CD4-positive, alpha-beta T cell (primary cell): ENCODE results near the gene AP1G1. TPM values are rescaled to one million over a fixed set of nuclear protein-coding genes. Genes with fewer than 3 reads are reported as not detected.
"Not testable (repeated sequence)": the region's sequence is repeated elsewhere in the genome, so short reads cannot be mapped to it uniquely, and the experiment has no call there.

Experiments used
- ATAC-seq: fragments of 200-7000 bp; cut with Tn5 transposase; one replicate; pipeline ENCODE4 v1.10.0; 2022; ENCODE audit warnings: mild to moderate bottlenecking; ENCODE audit not compliant: poor library complexity
- CTCF ChIA-PET: fragments of 350-600 bp; sonication (Branson Sonifier 250); formaldehyde crosslinking; loops from one replicate; lab custom pipeline; 2021; ENCODE audit warnings: antibody characterized with exemption, inconsistent platforms; lab: Charles Lee
- POLR2A ChIA-PET: fragments of 350-600 bp; sonication (Branson Sonifier 250); formaldehyde crosslinking; loops from one replicate; lab custom pipeline; 2021; ENCODE audit warnings: antibody characterized with exemption, inconsistent platforms; lab: Charles Lee
- DNase-seq, 14 experiments: peaks; one replicate each; pipeline ENCODE4 v3.0.0-alpha.2; 2013 to 2020; ENCODE audit warnings: mixed read lengths in 2 of 14
- H3K27ac ChIP-seq, 2 donors: one replicate each; pipeline versions ENCODE4 v1.5.1 to v1.7.0; 2013; ENCODE audit warnings: low read length in 2 of 2, low read depth in 1 of 2, mild to moderate bottlenecking in 1 of 2
- H3K27me3 ChIP-seq, 2 experiments: 1 replicate in 1 of 2; 2 replicates in 1 of 2; pipeline versions ENCODE4 v1.6.1 to v1.7.0; 2013; ENCODE audit warnings: low read length in 2 of 2, control low read depth in 1 of 2, mild to moderate bottlenecking in 1 of 2, moderate library complexity in 1 of 2; ENCODE audit not compliant: insufficient read depth in 2 of 2, control insufficient read depth in 1 of 2
- H3K36me3 ChIP-seq: one replicate; pipeline ENCODE4 v1.6.1; 2013; ENCODE audit warnings: low read length, control low read depth; ENCODE audit not compliant: insufficient read depth
- H3K4me1 ChIP-seq: one replicate; pipeline ENCODE4 v1.6.1; 2013; ENCODE audit warnings: low read length, control low read depth; ENCODE audit not compliant: insufficient read depth
- H3K4me3 ChIP-seq: one replicate; pipeline ENCODE4 v1.5.1; 2013; ENCODE audit warnings: mild to moderate bottlenecking, low read length, moderate library complexity
- H3K9me3 ChIP-seq, 2 experiments: 1 replicate in 1 of 2; 2 replicates in 1 of 2; pipeline versions ENCODE4 v1.6.1 to v1.7.0; 2013; ENCODE audit warnings: low read length in 2 of 2, mild to moderate bottlenecking in 2 of 2, control low read depth in 1 of 2, moderate library complexity in 1 of 2; ENCODE audit not compliant: control insufficient read depth in 1 of 2, insufficient read depth in 1 of 2
- H3K27ac Mint-ChIP-seq: one replicate; pipeline ENCODE4 v1.8.0; 2020; ENCODE audit warnings: mixed read lengths
- H3K27me3 Mint-ChIP-seq: one replicate; pipeline ENCODE4 v1.8.0; 2021; ENCODE audit warnings: mixed read lengths
- H3K36me3 Mint-ChIP-seq: one replicate; pipeline ENCODE4 v1.8.0; 2021; ENCODE audit warnings: low read depth, mixed read lengths
- H3K4me1 Mint-ChIP-seq: one replicate; pipeline ENCODE4 v1.8.0; 2021; ENCODE audit warnings: low read depth, mixed read lengths
- H3K4me3 Mint-ChIP-seq: one replicate; pipeline ENCODE4 v1.8.0; 2020; ENCODE audit warnings: mild to moderate bottlenecking, mixed read lengths
- H3K9me3 Mint-ChIP-seq: one replicate; pipeline ENCODE4 v1.8.0; 2020; ENCODE audit warnings: mixed read lengths
- CTCF ChIP-seq: fragments of 200-600 bp; IDR thresholded peaks from one replicate; pipeline ENCODE4 v1.8.0; 2022; ENCODE audit warnings: antibody characterized with exemption, mild to moderate bottlenecking
- intact Hi-C, 2 experiments: fragments of 100-400 bp; cut with DNase I in 1 of 2; cut with micrococcal nuclease in 1 of 2; formaldehyde crosslinking; loops; one replicate each; pipeline versions ENCODE4 v1.15.1 to v1.9.0; 2023 to 2025; cut with DNase I, micrococcal nuclease
- total RNA-seq, 174 experiments: library from RNA in 2 of 174; stranded (reverse) in 2 of 174; gene quantifications; one replicate each; pipeline ENCODE4 v1.2.3 and lab custom pipeline; 2021 to 2026

AP1G1 gene
- total RNA-seq, 2 experiments from 2014 or later, result 171 to 175 TPM

- intact Hi-C loops, result no loop called here
- ChIA-PET POLR2A (interaction anchor here (0.7 to 1.1 kb wide), 2 partner anchors 94 to 106 kb away, joined by 4 read pairs; partner anchors contain the start of genes IST1 and ZNF821), CTCF (no interaction called here)
- Histone ChIP-seq H3K4me3 (no peak overlapping the region), H3K4me1 (peaks cover 26% of the 10 kb centered on the region), H3K9me3 (no peaks in the 10 kb centered on the region), H3K36me3 (peaks cover 33% of the 10 kb centered on the region), H3K27me3 (no peaks in the 10 kb centered on the region), H3K27ac (no peak overlapping the region)
- no peaks in the 10 kb centered on the region for H3K9me3 Mint-ChIP-seq
- no peak overlapping the region for H3K27ac Mint-ChIP-seq
- peaks cover 66% of the 10 kb centered on the region for H3K4me1 Mint-ChIP-seq
- no peak for TF ChIP-seq CTCF
- DNase-seq (no peak), ATAC-seq (no peak)
- H3K4me3 Mint-ChIP-seq, result no peak overlapping the region
- peaks cover 56% of the 10 kb centered on the region for H3K36me3 Mint-ChIP-seq
- no peaks in the 10 kb centered on the region for H3K27me3 Mint-ChIP-seq
These were observed 19.5 kb downstream of the AP1G1 start for GRCh38 chr16:71789136-71789535.

- Histone ChIP-seq H3K27ac (no peak overlapping the region), H3K9me3 (no peaks in the 10 kb centered on the region), H3K4me1 (peaks cover 23% of the 10 kb centered on the region), H3K36me3 (peaks cover 37% of the 10 kb centered on the region), H3K27me3 (no peaks in the 10 kb centered on the region), H3K4me3 (no peak overlapping the region)
- no peak overlapping the region for H3K27ac Mint-ChIP-seq
- intact Hi-C loops, result no loop called here
- TF ChIP-seq CTCF, result no peak
- peaks cover 66% of the 10 kb centered on the region for H3K4me1 Mint-ChIP-seq
- no peaks in the 10 kb centered on the region for H3K27me3 Mint-ChIP-seq
- no peaks in the 10 kb centered on the region for H3K9me3 Mint-ChIP-seq
- DNase-seq (no peak), ATAC-seq (no peak)
- no peak overlapping the region for H3K4me3 Mint-ChIP-seq
- ChIA-PET CTCF (interaction anchor here (1.4 kb wide), 1 partner anchor 173 kb away, joined by 4 read pairs; no protein-coding TSS in a partner anchor), POLR2A (interaction anchor here (1.1 kb wide), 1 partner anchor 95 kb away, joined by 4 read pairs; the partner anchor contains the start of gene ZNF821)
- peaks cover 56% of the 10 kb centered on the region for H3K36me3 Mint-ChIP-seq
These were observed 20.1 kb downstream of the AP1G1 start for GRCh38 chr16:71788578-71788977.

GRCh38 chr16:71785143-71785542 lies 23.5 kb downstream of the AP1G1 start:
- H3K4me3 ChIP-seq, H3K27me3 ChIP-seq, ATAC-seq, intact Hi-C loops, H3K27ac ChIP-seq, DNase-seq, CTCF ChIA-PET, H3K27ac Mint-ChIP-seq, H3K4me1 ChIP-seq, H3K9me3 Mint-ChIP-seq, H3K27me3 Mint-ChIP-seq, H3K4me3 Mint-ChIP-seq, H3K9me3 ChIP-seq: not testable (repeated sequence)
- POLR2A ChIA-PET, result interaction anchor here (1.4 kb wide), 1 partner anchor 9 kb away, joined by 4 read pairs; no protein-coding TSS in a partner anchor
- H3K4me1 Mint-ChIP-seq, result peaks cover 56% of the 10 kb centered on the region
- peaks cover 48% of the 10 kb centered on the region for H3K36me3 ChIP-seq
- H3K36me3 Mint-ChIP-seq, result peaks cover 54% of the 10 kb centered on the region

GRCh38 chr16:71784093-71784492 lies 24.5 kb downstream of the AP1G1 start:
- Mint-ChIP-seq H3K27ac (no peak overlapping the region), H3K4me1 (peaks cover 53% of the 10 kb centered on the region), H3K9me3 (no peaks in the 10 kb centered on the region), H3K27me3 (no peaks in the 10 kb centered on the region), H3K4me3 (no peak overlapping the region), H3K36me3 (peaks cover 55% of the 10 kb centered on the region)
- Histone ChIP-seq H3K36me3 (peaks cover 50% of the 10 kb centered on the region), H3K27ac (no peak overlapping the region), H3K9me3 (no peaks in the 10 kb centered on the region), H3K27me3 (no peaks in the 10 kb centered on the region), H3K4me3 (no peak overlapping the region), H3K4me1 (peaks cover 6% of the 10 kb centered on the region)
- ChIA-PET POLR2A (no interaction called here), CTCF (no interaction called here)
- TF ChIP-seq CTCF, result no peak
- ATAC-seq (no peak), DNase-seq (no peak)
- intact Hi-C loops, result no loop called here
